ENCODE data around the gene TRAF3. TPM values are rescaled to one million over a fixed set of nuclear protein-coding genes. Genes with fewer than 3 reads are reported as not detected.

Gene TRAF3
- total RNA-seq, 1 donor from 2014 or later = 25.9 TPM

DNA sequence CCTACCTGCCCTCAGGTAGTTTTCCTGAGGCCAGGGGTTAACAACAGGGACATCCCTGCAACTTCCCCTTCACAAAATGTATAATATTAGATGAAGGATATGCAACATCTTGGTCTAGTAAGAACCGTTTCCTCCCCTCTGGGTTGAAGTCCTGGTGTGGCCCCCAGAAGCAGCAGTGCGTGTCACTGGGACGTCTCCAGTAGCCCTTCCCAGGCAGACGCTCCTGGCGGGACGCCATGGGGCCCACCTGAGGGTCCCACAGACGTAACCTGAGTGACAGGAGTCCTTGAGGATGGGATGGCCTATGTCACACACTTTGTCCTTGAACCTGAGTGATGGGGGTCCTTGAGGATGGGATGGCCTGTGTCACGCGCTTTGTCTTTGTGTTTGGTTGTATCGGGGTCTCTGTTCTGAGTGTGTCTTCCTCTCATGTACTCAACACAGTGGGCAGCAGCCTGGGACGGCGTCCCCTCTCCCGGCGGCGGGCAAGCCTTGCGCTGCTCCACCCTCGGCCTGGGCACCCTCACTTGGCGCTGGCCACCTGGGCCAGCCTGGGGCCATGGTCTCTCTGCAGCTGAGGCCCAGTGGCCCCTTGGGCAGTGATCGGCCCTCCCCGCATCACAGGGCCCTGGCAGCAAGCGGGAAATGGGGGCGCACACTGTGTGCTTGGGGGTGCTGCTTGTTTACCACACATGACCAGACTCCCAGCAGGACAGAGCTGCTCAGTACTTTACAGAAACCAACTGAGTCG, 130.9 kb downstream of the TRAF3 start:
- no peak overlapping the region for H3K9ac ChIP-seq (ENCODE audit: low read length)
- no peaks in the 10 kb centered on the region for H3K79me2 ChIP-seq (ENCODE audit: insufficient read depth, low read length)
- H3K27me3 ChIP-seq (ENCODE audit: insufficient read depth, low read length) = no peaks in the 10 kb centered on the region
- H4K20me1 ChIP-seq (ENCODE audit: insufficient read depth, low read length) = peaks cover 5% of the 10 kb centered on the region
- Mint-ChIP-seq H3K27ac (ENCODE audit: unreplicated experiment) (no peak overlapping the region), H3K36me3 (ENCODE audit: low read depth, unreplicated experiment) (peaks cover 23% of the 10 kb centered on the region), H3K27me3 (ENCODE audit: low read depth, unreplicated experiment) (no peaks in the 10 kb centered on the region), H3K9me3 (ENCODE audit: unreplicated experiment) (no peaks in the 10 kb centered on the region), H3K4me1 (ENCODE audit: low read depth, unreplicated experiment) (no peaks in the 10 kb centered on the region), H3K4me3 (ENCODE audit: unreplicated experiment) (no peak overlapping the region)
- no peak overlapping the region for H3K27ac ChIP-seq (ENCODE audit: low read depth, low read length)
- TF ChIP-seq, protein P1, sequence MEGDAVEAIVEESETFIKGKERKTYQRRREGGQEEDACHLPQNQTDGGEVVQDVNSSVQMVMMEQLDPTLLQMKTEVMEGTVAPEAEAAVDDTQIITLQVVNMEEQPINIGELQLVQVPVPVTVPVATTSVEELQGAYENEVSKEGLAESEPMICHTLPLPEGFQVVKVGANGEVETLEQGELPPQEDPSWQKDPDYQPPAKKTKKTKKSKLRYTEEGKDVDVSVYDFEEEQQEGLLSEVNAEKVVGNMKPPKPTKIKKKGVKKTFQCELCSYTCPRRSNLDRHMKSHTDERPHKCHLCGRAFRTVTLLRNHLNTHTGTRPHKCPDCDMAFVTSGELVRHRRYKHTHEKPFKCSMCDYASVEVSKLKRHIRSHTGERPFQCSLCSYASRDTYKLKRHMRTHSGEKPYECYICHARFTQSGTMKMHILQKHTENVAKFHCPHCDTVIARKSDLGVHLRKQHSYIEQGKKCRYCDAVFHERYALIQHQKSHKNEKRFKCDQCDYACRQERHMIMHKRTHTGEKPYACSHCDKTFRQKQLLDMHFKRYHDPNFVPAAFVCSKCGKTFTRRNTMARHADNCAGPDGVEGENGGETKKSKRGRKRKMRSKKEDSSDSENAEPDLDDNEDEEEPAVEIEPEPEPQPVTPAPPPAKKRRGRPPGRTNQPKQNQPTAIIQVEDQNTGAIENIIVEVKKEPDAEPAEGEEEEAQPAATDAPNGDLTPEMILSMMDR (IDR thresholded peaks at IDR 0.05; ENCODE audit: insufficient read depth, low read depth, low read length) = no peak
- no peak for TF ChIP-seq EZH2 (IDR thresholded peaks at IDR 0.05; ENCODE audit: insufficient read depth, low read length)
- DNase-seq (ENCODE audit: low read depth) (no peak), FAIRE-seq (no peak)
- no peak overlapping the region for H3K4me2 ChIP-seq (ENCODE audit: low read length)
- no peak overlapping the region for H2AFZ ChIP-seq (ENCODE audit: low read depth, low read length)
- no peak overlapping the region for H3K4me3 ChIP-seq (ENCODE audit: insufficient read depth, low read depth, low read length)
- no peaks in the 10 kb centered on the region for H3K9me3 ChIP-seq (ENCODE audit: insufficient read depth, low read depth, low read length)
- H3K4me1 ChIP-seq (ENCODE audit: insufficient read depth, low read length) = no peaks in the 10 kb centered on the region
- H3K36me3 ChIP-seq (ENCODE audit: insufficient read depth, low read length) = no peaks in the 10 kb centered on the region

DNA sequence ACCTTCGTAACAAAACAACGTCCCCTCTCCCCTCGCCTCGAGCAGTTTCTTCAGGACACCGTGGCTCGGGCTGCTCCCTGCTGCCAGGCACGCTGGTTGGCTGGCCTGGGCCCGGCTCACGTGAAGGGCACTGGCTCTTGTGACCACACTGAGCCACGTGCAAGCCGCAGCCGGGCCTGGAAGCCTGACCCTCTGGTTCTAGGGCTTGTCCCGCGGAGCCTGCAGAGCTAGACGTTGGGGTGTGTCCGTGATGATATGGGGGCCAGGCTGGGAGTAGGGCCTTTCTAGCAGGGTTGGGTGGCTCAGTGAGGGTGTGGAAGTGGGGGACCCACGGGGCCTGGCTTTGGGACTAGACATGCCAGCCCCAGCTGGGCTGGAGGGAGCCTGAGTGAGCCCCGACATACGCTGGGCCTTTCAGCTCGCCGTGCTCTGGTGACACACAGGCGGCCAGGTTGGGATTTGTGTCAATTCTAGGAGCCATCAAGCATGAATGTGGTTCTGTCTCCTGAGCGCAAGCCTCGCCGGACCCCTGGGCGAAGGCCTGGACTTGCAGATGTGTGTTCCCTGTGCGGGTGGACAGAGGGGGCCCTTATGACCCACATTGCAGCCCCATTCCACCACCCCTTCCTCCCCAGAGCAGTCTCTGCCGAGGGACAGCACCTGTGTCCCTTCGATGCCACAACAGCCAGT, 131.7 kb downstream of the TRAF3 start:
- Histone ChIP-seq H3K27me3 (ENCODE audit: insufficient read depth, low read length) (no peaks in the 10 kb centered on the region), H3K4me1 (ENCODE audit: insufficient read depth, low read length) (no peaks in the 10 kb centered on the region), H3K27ac (ENCODE audit: low read depth, low read length) (no peak overlapping the region), H3K9ac (ENCODE audit: low read length) (no peak overlapping the region), H3K36me3 (ENCODE audit: insufficient read depth, low read length) (no peaks in the 10 kb centered on the region), H4K20me1 (ENCODE audit: insufficient read depth, low read length) (peaks cover 5% of the 10 kb centered on the region), H3K4me2 (ENCODE audit: low read length) (no peak overlapping the region), H3K9me3 (ENCODE audit: insufficient read depth, low read depth, low read length) (no peaks in the 10 kb centered on the region), H2AFZ (ENCODE audit: low read depth, low read length) (no peak overlapping the region), H3K79me2 (ENCODE audit: insufficient read depth, low read length) (no peaks in the 10 kb centered on the region), H3K4me3 (ENCODE audit: insufficient read depth, low read depth, low read length) (no peak overlapping the region)
- Mint-ChIP-seq H3K27ac (ENCODE audit: unreplicated experiment) (no peak overlapping the region), H3K4me3 (ENCODE audit: unreplicated experiment) (no peak overlapping the region), H3K9me3 (ENCODE audit: unreplicated experiment) (no peaks in the 10 kb centered on the region), H3K27me3 (ENCODE audit: low read depth, unreplicated experiment) (no peaks in the 10 kb centered on the region), H3K36me3 (ENCODE audit: low read depth, unreplicated experiment) (peaks cover 23% of the 10 kb centered on the region), H3K4me1 (ENCODE audit: low read depth, unreplicated experiment) (no peaks in the 10 kb centered on the region)
- FAIRE-seq = no peak
- no peak for DNase-seq (ENCODE audit: low read depth)
- no peak for TF ChIP-seq EZH2 (IDR thresholded peaks at IDR 0.05; ENCODE audit: insufficient read depth, low read length)
- TF ChIP-seq, protein P1 (IDR thresholded peaks at IDR 0.05; ENCODE audit: insufficient read depth, low read depth, low read length) = no peak

DNA sequence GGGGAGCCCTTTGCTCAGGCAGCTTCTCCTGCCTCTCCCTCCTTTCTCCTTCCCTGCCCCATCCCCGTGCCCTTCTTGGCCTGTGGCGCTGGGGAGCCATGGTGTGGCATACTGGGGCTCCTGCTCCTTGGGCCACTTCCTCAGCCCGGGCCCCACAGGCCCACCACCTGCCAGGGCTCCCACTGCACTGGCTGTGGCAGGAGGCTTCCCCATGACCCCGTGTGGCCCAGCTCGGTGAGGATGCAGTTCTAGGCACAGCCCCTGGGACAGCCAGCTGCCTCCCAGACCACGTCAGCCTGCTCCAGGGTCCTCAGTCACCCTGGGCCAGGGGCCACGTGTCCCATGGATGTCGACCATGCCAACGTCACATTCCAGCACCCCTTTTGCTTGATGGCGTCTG, 132.2 kb downstream of the TRAF3 start:
- no peak overlapping the region for H3K4me2 ChIP-seq (ENCODE audit: low read length)
- H3K27ac Mint-ChIP-seq (ENCODE audit: unreplicated experiment) = no peak overlapping the region
- FAIRE-seq = no peak

More for the DNA sequence above, 132.2 kb downstream of the TRAF3 start:
- no peaks in the 10 kb centered on the region for H3K9me3 Mint-ChIP-seq (ENCODE audit: unreplicated experiment)
- H4K20me1 ChIP-seq (ENCODE audit: insufficient read depth, low read length) = peaks cover 5% of the 10 kb centered on the region
- H3K9ac ChIP-seq (ENCODE audit: low read length) = no peak overlapping the region
- no peaks in the 10 kb centered on the region for H3K4me1 ChIP-seq (ENCODE audit: insufficient read depth, low read length)
- no peak overlapping the region for H3K27ac ChIP-seq (ENCODE audit: low read depth, low read length)
- no peaks in the 10 kb centered on the region for H3K36me3 ChIP-seq (ENCODE audit: insufficient read depth, low read length)
- TF ChIP-seq, protein P1 (IDR thresholded peaks at IDR 0.05; ENCODE audit: insufficient read depth, low read depth, low read length) = no peak
- no peak for TF ChIP-seq EZH2 (IDR thresholded peaks at IDR 0.05; ENCODE audit: insufficient read depth, low read length)
- no peaks in the 10 kb centered on the region for H3K27me3 Mint-ChIP-seq (ENCODE audit: low read depth, unreplicated experiment)
- no peak overlapping the region for H3K4me3 Mint-ChIP-seq (ENCODE audit: unreplicated experiment)
- H3K79me2 ChIP-seq (ENCODE audit: insufficient read depth, low read length) = no peaks in the 10 kb centered on the region
- H3K4me3 ChIP-seq (ENCODE audit: insufficient read depth, low read depth, low read length) = no peak overlapping the region
- H3K36me3 Mint-ChIP-seq (ENCODE audit: low read depth, unreplicated experiment) = peaks cover 23% of the 10 kb centered on the region
- no peak for DNase-seq (ENCODE audit: low read depth)
- no peaks in the 10 kb centered on the region for H3K4me1 Mint-ChIP-seq (ENCODE audit: low read depth, unreplicated experiment)
- H2AFZ ChIP-seq (ENCODE audit: low read depth, low read length) = no peak overlapping the region
- no peaks in the 10 kb centered on the region for H3K27me3 ChIP-seq (ENCODE audit: insufficient read depth, low read length)
- H3K9me3 ChIP-seq (ENCODE audit: insufficient read depth, low read depth, low read length) = no peaks in the 10 kb centered on the region

All from astrocyte (in vitro differentiated cells and primary cell).